ENCODE data around the gene COPS9.

GRCh38 chr2:240129731-240130392 is 6.2 kb downstream of the COPS9 start:
- TF ChIP-seq CTCF (IDR thresholded peaks at IDR 0.05) (no peak), EZH2 (IDR thresholded peaks at IDR 0.05; ENCODE audit: borderline replicate concordance, insufficient read depth, low read depth, low read length, poor library complexity, severe bottlenecking) (no peak)

Measured in B cell (primary cell).